Measurements from ENCODE around the gene C2orf42. TPM values are rescaled to one million over a fixed set of nuclear protein-coding genes. Genes with fewer than 3 reads are reported as not detected.

Gene C2orf42
- total RNA-seq, 3 donors from 2014 or later (not counting 1 experiment from before 2014, with no cell fraction given), result 22.7 to 31.5 (median 25.7) TPM

DNA sequence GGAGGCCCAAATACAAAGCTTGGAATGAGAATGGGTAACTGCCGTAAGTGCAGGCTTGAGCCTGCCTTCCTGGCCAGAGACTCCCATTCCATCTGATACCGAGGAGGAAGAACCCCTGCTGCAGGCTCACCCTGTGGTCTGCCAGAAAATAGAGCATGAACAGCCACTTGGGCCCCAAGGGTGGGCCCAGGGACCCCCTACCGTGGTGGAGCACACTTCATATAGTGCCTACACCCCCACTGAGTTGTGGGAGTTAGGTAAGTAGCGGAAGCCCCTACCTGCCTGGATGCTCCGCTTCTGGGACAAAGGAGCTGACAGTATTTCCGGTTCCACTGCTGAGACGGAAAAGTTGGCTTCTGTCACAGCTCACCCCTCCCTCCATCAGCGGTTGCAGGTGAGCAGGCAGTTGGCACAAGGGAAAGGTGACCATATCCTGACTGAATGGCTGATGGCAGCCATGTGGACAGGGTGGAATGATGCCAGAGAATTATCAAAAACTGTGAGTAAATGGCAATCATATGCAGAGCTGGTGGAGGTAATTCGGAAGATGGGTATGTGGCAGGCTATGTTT, 11.5 kb upstream of the C2orf42 start:
- no peak overlapping the region for H3K4me3 ChIP-seq (ENCODE audit: low read length)
- Mint-ChIP-seq H3K27ac (no peak overlapping the region), H3K4me3 (no peak overlapping the region), H3K27me3 (ENCODE audit: low read depth in 2 of 2) (no peaks in the 10 kb centered on the region), H3K36me3 (no peaks in the 10 kb centered on the region), H3K4me1 (no peaks in the 10 kb centered on the region), H3K9me3 (no peaks in the 10 kb centered on the region)
- no peak overlapping the region for H3K27ac ChIP-seq (ENCODE audit: low read length)
- no peaks in the 10 kb centered on the region for H3K9me3 ChIP-seq (ENCODE audit: control insufficient read depth, insufficient read depth, low read length)
- H3K36me3 ChIP-seq (ENCODE audit: control insufficient read depth, insufficient read depth, low read length), result no peaks in the 10 kb centered on the region
- intact Hi-C loops (cut with micrococcal nuclease), result no loop called here
- WGBS (ENCODE audit: insufficient coverage), result 93% methylated on average over 9 of the region's 9 CpGs
- no peaks in the 10 kb centered on the region for H3K27me3 ChIP-seq (ENCODE audit: control insufficient read depth, insufficient read depth, low read length)
- no peak for TF ChIP-seq CTCF (IDR thresholded peaks at IDR 0.05)
- no peaks in the 10 kb centered on the region for H3K4me1 ChIP-seq (ENCODE audit: control insufficient read depth, insufficient read depth, low read length)
- ATAC-seq (no peak), DNase-seq (no peak)

- H3K27me3 ChIP-seq (ENCODE audit: control insufficient read depth, insufficient read depth, low read length), result no peaks in the 10 kb centered on the region
- H3K36me3 ChIP-seq (ENCODE audit: control insufficient read depth, insufficient read depth, low read length), result no peaks in the 10 kb centered on the region
- H3K4me1 ChIP-seq (ENCODE audit: control insufficient read depth, insufficient read depth, low read length), result no peaks in the 10 kb centered on the region
- DNase-seq, result no peak
- H3K4me1 Mint-ChIP-seq, result no peaks in the 10 kb centered on the region
- H3K9me3 ChIP-seq (ENCODE audit: control insufficient read depth, insufficient read depth, low read length), result no peaks in the 10 kb centered on the region
- WGBS (ENCODE audit: insufficient coverage), result 96% methylated on average over 6 of the region's 6 CpGs
- TF ChIP-seq CTCF (IDR thresholded peaks at IDR 0.05), result no peak
- H3K27ac Mint-ChIP-seq, result no peak overlapping the region
- intact Hi-C loops (cut with micrococcal nuclease), result no loop called here
- ATAC-seq, result no peak
- H3K9me3 Mint-ChIP-seq, result no peaks in the 10 kb centered on the region
- H3K4me3 ChIP-seq (ENCODE audit: low read length), result no peak overlapping the region
- no peak overlapping the region for H3K4me3 Mint-ChIP-seq
- no peak overlapping the region for H3K27ac ChIP-seq (ENCODE audit: low read length)
- no peaks in the 10 kb centered on the region for H3K36me3 Mint-ChIP-seq
- H3K27me3 Mint-ChIP-seq (ENCODE audit: low read depth in 2 of 2), result no peaks in the 10 kb centered on the region
Measured at GRCh38 chr2:70201831-70202230, 11.0 kb upstream of the C2orf42 start.

- Mint-ChIP-seq H3K36me3 (no peaks in the 10 kb centered on the region), H3K9me3 (no peaks in the 10 kb centered on the region), H3K4me3 (no peak overlapping the region), H3K4me1 (no peaks in the 10 kb centered on the region), H3K27me3 (ENCODE audit: low read depth in 2 of 2) (no peaks in the 10 kb centered on the region), H3K27ac (no peak overlapping the region)
- DNase-seq (no peak), ATAC-seq (no peak)
- intact Hi-C loops (cut with micrococcal nuclease), result no loop called here
- no peak overlapping the region for H3K27ac ChIP-seq (ENCODE audit: low read length)
- no peak for TF ChIP-seq CTCF (IDR thresholded peaks at IDR 0.05)
- H3K4me1 ChIP-seq (ENCODE audit: control insufficient read depth, insufficient read depth, low read length), result no peaks in the 10 kb centered on the region
- no peaks in the 10 kb centered on the region for H3K36me3 ChIP-seq (ENCODE audit: control insufficient read depth, insufficient read depth, low read length)
- no peaks in the 10 kb centered on the region for H3K9me3 ChIP-seq (ENCODE audit: control insufficient read depth, insufficient read depth, low read length)
- H3K27me3 ChIP-seq (ENCODE audit: control insufficient read depth, insufficient read depth, low read length), result no peaks in the 10 kb centered on the region
- 100% methylated on average over 2 of the region's 3 CpGs for WGBS (ENCODE audit: insufficient coverage)
- H3K4me3 ChIP-seq (ENCODE audit: low read length), result no peak overlapping the region
Measured at GRCh38 chr2:70201225-70201768, 10.5 kb upstream of the C2orf42 start.

DNA sequence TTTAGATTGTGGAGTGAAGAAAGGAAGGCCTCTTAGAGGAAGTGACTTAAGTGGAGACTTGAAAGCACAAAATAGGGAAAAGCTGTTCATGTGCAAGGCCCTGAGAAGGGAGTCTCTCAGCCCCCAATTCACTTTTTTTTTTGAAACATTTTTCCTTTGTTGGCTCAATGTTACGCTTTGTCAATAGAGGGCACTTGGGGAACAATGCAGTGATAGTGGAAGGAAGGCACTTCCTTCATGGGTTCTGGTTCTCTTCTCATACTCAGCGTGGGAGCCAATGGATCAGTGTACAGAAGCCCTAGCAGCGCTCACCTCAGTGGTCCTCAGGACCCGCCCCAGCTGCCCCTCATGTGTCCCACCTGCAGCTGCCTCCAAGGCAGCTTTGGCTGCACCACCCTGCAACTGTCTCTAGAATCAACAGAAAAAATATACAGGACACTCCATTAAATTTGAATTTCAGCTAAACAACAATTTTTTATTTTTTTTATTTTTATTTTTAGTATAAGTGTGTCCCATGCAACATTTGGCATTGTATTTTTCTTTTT, 8.6 kb upstream of the C2orf42 start:
- Mint-ChIP-seq H3K36me3 (no peaks in the 10 kb centered on the region), H3K27me3 (ENCODE audit: low read depth in 2 of 2) (no peaks in the 10 kb centered on the region), H3K27ac (no peak overlapping the region), H3K9me3 (no peaks in the 10 kb centered on the region), H3K4me1 (no peaks in the 10 kb centered on the region), H3K4me3 (no peak overlapping the region)
- Histone ChIP-seq H3K4me1 (ENCODE audit: control insufficient read depth, insufficient read depth, low read length) (no peaks in the 10 kb centered on the region), H3K9me3 (ENCODE audit: control insufficient read depth, insufficient read depth, low read length) (no peaks in the 10 kb centered on the region), H3K27ac (ENCODE audit: low read length) (no peak overlapping the region), H3K36me3 (ENCODE audit: control insufficient read depth, insufficient read depth, low read length) (no peaks in the 10 kb centered on the region), H3K4me3 (ENCODE audit: low read length) (no peak overlapping the region), H3K27me3 (ENCODE audit: control insufficient read depth, insufficient read depth, low read length) (no peaks in the 10 kb centered on the region)
- TF ChIP-seq CTCF (IDR thresholded peaks at IDR 0.05), result no peak
- WGBS (ENCODE audit: insufficient coverage), result 88% methylated on average over 4 of the region's 4 CpGs
- intact Hi-C loops (cut with micrococcal nuclease), result no loop called here
- ATAC-seq, result no peak
- no peak for DNase-seq
